ENCODE data around the gene ADAMTS8.

DNA sequence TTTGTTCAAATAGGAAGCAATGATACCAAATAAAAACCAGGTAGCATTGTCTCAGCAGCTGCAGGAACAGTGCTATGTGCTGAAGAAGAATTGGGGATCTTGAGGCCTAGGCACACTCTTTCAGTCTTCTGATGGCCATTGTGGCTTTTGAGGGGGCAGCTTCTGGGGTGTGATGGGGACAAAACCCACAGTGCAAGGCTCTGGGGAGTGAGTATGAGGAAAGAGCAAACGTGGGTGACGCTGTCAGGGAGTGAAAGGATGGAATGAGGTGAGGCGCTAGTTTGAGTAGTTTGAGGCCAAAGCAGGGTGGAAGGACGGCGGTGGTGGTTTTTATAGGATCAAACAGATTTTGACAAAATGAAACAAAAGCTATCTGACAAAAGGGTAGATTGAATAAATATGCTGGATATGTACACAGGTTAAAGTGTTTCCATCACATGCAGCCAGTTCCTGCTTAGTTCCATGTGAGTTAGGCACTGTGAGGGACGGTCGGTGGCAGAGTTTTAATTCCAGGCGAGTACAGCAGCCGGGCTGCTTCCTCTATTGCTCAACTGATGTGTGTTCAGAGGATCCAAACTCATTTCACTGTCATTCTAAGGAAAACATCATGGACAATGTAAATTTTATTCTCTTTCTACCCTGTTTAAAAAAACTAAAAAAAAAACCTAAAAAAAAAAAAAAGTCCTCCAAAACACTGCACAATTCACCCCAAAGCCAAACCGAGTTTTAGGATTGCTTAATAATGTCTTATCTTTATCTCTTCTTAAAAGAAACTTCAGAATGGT, 38.9 kb upstream of the ADAMTS8 start:
- no peak for TF ChIP-seq EZH2 (IDR thresholded peaks at IDR 0.05)
- TF ChIP-seq, protein P1, sequence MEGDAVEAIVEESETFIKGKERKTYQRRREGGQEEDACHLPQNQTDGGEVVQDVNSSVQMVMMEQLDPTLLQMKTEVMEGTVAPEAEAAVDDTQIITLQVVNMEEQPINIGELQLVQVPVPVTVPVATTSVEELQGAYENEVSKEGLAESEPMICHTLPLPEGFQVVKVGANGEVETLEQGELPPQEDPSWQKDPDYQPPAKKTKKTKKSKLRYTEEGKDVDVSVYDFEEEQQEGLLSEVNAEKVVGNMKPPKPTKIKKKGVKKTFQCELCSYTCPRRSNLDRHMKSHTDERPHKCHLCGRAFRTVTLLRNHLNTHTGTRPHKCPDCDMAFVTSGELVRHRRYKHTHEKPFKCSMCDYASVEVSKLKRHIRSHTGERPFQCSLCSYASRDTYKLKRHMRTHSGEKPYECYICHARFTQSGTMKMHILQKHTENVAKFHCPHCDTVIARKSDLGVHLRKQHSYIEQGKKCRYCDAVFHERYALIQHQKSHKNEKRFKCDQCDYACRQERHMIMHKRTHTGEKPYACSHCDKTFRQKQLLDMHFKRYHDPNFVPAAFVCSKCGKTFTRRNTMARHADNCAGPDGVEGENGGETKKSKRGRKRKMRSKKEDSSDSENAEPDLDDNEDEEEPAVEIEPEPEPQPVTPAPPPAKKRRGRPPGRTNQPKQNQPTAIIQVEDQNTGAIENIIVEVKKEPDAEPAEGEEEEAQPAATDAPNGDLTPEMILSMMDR (IDR thresholded peaks at IDR 0.05) = no peak
- no peak for TF ChIP-seq EZH2phosphoT487 (IDR thresholded peaks at IDR 0.05)
